GM11168 (cell line): ENCODE data around the gene AP1S3.
"Not testable (repeated sequence)": the region's sequence is repeated elsewhere in the genome, so short reads cannot be mapped to it uniquely, and the experiment has no call there.

Source experiments
- in situ Hi-C: fragments of 300-500 bp; cut with MboI; formaldehyde crosslinking; loops from one replicate; pipeline ENCODE4 v1.12.0; 2022; ENCODE audit warnings: low sequenced_read_pairs; ENCODE audit not compliant: unreplicated experiment

AP1S3 gene

DNA sequence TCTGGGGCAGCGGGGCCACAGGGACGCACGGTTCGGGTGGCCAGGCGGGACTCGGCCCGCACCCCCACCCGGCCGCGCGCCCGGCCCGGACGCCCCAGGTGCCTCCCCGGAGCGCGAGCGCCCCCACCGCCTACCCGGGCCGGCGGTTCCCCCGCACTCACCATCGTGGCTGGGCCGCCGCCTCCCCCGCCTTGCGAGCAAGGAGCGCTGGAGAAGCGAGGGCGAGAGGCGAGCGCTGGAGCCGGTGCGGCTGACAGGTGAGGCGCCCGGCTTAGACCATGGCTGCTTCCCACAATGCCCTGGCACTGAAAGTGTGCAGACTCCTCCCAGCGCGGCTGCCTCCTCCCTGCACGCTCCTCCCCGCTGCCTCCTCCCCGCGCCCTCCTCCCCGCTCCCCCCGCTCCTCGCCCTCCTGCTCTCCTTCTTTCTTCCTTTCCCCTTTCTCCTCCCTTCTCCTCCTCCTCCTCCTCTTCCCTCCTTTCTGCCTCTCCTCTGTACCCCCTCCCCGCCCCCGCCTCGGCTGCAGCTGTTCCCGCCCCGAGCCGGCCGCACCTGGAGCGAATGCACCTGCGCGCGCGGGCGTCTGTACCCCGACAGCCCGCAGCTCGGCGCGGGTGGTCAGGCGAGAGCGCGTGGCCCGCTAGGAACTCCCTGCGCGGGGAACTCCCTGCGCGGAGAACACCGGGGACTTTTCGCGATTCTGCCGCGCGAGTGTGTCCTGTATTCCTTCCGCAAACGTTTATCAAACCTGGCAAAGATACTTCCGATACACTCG is at the start of gene AP1S3:
Gene AP1S3, minus strand, starts transcription at position 296 of the 775 bp plus-strand sequence. Its CDS starts 132 bp downstream, at position 164.
- in situ Hi-C loops, result no loop called here

DNA sequence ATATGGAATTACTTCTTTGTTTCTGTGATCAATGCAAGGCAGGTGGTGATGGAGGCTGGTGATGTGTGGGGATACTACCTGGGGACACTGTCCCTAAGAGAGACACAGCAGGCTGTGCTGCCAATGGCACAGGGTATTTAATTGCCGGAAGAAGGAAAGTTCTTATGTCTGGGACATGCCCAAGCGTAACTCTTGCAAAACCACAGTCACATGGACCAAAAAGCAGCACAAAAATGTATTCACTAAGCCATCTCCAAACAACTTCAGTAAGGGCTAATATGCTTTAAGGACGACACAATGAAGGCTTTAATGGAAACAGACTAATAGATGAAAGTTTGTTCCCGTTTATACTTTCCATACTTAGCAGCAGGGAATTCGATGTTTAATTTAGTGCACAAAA is 49.7 kb upstream of the AP1S3 start:
- in situ Hi-C loops, result no loop called here

DNA sequence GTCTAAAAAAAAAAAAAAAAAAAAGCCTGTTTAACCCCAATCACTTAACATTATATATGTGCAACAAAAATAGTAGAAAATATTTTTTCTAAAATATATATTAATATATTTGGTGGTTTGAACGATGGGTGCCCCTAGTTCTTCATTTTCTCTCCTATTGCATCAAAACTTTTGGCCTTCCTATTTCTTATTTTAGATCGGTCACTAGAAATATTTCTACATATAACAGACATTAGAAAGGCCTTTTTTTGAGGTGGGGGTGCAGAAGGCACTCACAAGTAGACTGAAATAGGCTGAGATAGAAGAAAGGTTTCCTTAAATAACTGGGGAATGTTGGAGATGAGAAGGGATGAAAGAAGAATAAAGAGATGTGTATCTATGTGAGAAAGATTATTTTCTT is 49.3 kb upstream of the AP1S3 start:
- in situ Hi-C loops, result no loop called here

DNA sequence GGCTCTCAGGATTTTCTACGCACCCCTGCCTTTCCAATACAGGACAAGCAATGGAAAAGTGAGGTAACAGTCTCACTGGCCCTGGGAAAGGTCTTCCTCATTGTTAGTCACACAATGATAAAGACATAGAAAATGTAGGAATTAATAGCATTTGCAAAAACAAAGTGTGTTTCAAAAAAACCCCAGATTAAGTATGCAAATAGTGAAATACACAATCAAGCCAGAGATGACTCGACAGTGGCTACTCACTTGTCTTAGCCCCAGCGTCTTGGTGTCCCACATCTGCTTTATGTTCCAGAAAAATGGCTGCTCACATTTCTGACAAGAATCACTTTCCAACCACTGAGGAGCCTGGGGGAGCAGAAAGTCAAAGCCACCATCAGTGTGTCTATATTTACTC is 47.0 kb upstream of the AP1S3 start:
- in situ Hi-C loops, result no loop called here

DNA sequence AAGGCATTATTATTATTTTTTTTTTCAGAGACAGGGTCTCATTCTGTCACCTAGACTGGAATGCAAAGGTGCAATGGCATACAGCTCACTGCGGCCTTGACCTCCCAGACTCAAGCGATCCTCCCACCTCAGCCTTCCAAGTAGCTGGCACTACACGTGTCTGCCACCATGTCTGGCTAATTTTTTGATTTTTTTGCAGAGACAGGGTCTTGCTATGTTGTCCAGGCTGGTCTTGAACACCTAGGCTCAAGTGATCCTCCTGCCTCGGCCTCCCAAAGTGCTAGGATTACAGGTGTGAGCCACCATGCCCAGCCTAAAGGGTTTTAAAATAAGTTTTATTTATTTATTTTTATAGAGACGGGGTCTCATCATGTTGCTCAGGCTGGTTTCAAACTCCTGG is 45.3 kb upstream of the AP1S3 start:
- in situ Hi-C loops, result no loop called here

DNA sequence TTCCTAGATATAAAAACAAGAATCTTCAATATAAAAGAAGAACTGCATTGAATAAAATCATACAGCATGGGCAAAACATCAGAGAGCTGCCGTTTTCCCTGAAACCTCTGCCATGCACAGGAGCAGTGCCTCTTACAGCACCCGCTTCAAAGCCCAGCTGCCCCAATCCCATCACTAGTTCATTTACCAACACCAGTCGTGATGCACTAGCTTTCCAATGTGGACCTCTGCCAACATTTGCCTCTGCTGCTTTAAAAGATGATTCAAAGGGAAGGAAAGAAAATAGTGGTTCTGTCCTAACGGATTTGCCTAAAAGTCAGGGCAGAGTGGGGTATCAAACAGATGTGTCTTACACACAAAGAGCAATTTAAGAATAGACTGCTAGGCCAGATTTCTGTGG is 43.4 kb upstream of the AP1S3 start:
- in situ Hi-C loops, result no loop called here

DNA sequence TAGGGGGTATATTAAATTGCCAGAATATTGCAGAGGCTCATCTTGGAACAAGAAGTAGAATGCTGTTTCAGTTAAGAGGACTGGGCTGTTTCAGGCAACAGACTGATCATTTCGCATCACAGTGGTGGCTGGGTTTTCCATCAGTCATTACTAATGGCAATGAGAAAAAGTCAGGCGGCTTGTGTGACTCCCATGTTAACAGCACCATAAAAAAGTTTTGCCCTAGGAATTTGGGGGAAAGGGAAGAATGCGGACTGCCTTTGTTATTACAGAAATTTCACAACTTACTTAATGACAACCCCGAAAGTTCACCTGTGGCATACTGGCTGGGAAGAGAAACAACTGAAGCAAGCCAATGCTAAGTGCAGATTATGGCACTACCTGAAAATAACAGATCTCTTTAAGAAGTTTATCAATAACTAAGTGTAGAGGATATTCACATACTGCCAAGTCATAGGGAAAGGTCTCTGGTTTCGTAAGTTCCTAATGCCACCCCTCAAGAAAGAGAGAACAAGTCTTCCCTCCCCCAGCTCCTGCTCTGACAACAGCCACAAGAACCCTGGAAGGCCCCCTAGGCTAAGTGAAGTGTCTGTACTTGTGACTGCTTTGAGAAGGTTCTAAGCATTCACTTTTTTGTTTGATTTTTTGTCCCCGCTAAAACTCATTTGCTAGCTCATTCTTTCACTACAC is 40.5 kb upstream of the AP1S3 start:
- in situ Hi-C loops, result no loop called here

DNA sequence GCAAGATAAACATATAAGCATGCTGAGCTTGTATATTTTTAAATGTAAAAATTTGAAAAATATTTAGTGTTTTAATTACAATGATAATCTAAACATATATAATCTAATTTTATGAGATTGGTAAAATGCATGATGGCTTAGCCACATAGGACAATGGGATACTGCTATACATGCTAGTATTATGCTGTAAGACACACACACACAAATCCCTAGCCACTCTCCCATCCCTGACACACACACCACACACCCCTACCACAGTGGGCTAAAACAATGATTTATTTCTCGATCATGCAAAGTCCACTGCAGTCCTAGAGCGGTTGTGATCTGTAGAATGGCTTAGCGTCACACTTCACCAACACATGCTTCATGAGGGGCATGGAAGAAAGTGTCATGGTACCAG is 36.3 kb upstream of the AP1S3 start:
- in situ Hi-C loops, result no loop called here

DNA sequence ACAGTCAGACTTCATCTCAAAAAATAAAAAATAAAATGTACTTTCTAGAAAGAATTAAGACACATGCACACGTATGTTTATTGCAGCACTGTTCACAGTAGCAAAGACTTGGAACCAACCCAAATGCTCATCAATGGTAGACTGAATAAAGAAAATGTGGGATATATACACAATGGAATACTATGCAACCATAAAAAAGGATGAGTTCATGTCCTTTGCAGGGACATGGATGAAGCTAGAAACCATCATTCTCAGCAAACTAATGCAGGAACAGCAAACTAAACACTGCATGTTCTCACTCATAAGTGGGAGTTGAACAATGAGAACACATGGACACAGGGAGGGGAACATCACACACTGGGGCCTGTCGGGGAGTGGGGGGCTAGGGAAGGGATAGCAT is 35.4 kb upstream of the AP1S3 start:
- in situ Hi-C loops, result not testable (repeated sequence)

DNA sequence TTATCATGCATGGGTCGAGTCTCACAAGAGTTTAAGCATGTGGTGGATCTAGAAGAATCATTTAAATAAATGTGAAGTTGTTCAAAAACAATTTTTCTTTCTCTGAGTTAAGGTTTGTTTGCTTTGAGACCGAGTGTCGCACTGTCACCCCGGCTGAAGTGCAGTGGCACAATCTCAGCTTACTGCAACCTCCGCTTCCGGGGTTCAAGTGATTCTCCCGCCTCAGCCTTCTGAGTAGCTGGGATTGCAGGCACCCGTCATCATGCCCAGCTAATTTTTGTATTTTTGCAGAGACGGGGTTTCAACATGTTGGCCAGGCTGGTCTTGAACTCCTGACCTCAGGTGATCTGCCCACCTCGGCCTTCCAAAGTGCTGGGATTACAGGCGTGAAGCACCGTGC is 34.3 kb upstream of the AP1S3 start:
- in situ Hi-C loops, result not testable (repeated sequence)

DNA sequence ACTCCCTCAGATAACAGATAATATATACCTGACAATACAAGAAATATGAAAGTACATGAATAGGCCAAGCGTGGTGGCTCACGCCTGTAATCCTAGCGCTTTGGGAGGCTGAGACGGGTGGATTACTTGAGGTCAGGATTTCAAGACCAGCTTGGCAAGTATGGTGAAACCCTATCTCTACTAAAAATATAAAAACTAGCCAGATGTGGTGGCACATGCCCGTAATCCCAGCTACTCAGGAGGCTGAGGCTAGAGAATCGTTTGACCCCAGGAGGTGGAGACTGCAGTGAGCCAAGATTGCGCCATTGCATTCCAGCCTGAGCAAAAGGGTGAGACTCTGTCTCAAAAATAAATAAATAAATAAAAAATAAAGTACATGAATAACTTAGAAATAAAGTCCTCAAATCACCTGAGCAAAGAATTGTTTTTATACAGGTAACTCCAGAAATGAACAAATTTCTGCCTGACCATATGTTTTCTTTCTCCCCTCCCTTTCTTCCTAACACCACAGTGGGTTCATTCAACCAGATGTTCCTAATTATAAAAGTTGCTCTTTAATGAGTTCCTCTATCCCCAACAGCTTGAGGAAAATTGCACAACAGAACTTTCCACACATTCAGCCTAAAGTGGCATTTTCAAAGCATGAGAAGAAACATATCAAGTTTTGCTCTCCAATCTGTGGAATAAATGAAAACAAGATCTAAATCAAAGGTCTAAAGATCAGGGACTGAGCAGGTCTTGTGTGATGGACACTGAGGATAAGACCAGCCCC is 33.6 kb upstream of the AP1S3 start:
- in situ Hi-C loops, result no loop called here

DNA sequence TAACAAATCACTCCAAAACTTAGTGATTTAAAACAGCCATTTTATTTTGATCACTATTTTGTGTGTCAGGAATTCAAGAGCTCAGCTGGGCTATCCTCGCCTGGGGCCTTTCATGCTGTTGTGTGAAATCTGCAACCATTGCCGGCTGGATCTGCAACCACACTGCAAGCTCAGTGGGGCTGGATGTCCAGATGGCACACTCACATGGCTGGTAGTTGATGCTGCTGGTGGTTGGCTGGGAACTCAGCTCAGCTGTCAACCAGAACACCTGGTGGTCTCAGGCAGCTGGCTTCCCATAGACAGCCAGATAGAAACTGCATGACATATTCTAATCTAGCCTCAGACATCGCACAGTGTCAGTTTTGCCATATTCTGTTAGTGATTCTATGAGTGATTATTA is 30.6 kb upstream of the AP1S3 start:
- in situ Hi-C loops, result no loop called here

DNA sequence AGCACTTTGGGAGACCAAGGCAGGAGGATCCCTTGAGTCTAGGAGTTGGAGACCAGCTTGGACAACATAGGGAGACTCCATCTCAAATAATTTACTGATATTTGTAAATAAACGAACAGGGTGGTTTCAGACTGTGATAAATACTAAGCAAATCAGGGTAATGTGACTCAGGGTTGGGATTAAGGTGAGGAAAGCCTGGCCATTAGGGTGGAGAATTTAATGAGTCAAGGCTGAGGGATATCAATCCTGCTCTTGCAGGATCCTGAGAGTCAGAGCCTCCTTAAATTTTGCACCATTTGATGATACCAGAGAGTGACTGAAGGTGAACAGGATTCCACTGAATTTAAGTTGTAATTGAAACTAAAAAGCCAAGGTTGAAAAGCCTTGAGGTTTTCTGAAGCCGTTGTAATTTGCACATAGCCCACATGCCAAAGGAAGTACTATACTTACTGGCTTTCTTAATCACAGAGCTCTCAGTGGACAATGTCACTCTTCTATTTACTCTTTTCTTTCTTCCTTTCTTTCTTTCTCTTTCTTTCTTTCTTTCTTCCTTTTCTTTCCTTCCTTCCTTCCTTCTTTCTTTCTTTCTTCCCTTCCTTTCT is 28.6 kb upstream of the AP1S3 start:
- in situ Hi-C loops, result no loop called here

DNA sequence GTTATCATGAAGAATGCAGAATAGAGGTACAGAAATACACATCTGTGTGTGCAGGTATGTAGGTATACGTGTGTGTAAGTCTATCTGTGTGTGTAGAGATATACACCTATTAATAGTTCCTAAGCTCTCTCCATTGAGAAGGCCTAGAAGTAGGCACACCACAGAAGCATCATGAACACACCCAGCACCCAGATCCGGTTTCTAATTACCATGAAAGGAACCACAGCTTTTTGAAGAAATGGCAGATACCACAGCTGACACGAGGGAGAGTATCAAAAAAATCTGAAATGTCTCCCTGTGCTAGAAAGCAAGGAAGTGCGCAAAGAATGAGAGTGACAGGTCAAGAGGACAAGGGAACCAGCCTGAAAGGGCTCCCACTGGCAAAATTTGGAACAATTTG is 27.7 kb upstream of the AP1S3 start:
- in situ Hi-C loops, result no loop called here

DNA sequence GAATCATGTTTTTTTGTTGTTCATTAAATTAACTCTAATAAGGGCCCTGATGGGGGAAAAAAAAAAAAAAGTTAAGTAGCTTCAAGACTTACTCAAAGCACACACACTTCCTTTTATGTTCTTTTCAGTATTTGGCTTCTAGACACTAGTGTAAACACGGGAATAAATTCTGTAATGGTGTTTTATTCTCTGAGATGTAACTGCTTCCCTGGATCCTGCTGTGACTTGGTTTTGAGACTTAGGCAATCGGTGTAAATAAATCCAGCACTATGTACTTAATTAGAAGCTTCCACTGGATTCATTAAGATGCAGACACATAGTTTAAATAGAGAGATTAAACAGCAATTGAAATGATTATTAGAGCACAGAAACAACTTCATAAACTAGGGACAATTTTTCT is 26.1 kb upstream of the AP1S3 start:
- in situ Hi-C loops, result no loop called here

DNA sequence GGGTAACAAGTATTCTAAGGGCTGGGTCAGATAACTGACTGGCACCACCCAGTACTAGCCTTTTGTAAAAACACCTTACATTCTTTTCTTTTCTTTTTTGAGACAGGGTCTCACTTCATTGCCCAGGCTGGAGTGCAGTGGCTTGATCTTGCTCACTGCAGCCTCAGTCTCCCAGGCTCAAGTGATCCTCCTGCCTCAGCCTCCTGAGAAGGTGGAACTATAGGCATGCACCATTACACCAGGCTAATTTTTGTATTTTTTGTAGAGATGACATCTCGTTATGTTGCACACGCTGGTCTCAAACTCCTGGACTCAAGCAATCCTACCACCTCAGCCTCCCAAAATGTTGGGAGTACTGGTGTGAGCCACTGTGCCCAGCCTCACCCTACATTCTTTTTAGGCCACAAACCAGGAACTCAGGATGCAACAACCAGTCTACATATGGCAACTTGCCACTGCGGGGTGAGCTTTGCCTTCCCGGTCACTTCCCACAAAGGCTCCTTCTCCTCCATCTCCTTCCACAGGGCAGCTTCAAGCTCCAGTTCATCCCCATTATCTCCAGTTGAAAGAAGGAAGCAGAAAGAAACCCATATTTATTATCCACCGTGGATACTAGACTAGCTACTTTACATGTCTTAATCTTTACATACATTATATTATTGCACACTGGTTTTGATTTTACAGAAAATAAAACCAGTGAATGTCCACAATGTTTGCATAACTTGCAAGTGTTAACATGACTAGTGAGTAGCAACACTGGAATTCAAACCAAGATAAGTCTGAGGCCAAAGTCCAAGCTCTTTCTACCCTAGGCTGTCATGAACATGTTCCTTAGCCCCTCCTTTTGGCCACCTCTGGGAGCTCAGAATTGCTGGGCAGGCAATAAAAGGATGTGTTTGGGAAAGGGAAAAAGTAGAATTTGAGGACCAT is 23.7 kb upstream of the AP1S3 start:
- in situ Hi-C loops, result no loop called here

DNA sequence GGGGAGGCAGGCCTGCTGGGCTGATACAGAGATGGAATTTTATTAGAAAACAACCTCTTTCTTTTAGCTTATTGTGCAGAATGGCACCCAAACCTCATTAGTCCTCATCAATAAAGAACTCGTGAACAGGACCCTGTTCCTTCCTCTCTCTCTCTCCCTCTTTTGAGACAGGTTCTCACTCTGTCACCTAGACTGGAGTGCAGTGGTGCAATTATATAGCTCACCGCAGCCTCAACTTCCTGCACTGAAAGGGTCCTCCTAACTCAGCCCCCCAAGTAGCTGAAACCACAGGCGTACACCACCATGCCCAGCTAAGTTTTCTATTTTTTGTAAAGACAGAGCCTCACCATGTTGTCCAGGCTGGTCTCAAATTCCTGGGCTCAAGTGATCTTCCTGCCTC is 21.7 kb upstream of the AP1S3 start:
- in situ Hi-C loops, result no loop called here

DNA sequence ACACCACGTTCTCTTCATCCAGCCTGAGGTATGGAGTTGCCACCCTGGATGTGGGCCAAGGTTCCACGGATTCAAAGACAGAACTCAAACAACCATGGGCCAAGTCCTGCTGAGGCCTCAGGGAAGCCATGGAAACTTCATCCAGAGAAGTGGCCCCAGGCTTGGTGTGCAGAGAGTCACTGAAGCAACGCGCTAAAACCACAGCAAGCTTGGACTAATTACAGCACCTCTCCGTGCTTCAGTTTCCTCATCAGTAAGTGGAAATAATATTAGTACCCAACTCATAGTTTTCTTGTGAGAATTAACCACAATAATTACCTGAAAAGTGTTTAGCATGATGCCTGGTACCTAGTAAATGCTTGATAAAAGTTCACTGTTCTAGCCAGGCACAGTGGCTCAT is 19.2 kb upstream of the AP1S3 start:
- in situ Hi-C loops, result no loop called here

DNA sequence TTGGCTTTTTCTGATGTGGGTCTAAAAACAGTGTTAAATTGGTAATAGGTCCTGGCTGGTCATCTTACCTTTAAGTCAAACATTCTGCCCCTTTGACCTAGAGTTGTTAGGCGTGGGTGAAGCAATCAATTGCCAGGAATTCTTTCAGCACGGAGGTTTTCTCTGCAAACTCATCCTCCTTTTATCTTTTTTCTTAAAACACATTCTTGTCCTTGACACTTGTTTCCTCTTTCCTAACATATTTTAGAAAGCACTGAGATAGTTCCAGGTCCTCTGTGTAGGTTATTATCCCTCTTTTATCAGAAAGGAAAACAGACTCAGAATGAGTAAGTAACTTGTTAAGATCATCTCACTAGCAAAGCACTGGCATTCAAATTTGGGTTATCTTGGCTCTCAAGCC is 18.6 kb upstream of the AP1S3 start:
- in situ Hi-C loops, result no loop called here

DNA sequence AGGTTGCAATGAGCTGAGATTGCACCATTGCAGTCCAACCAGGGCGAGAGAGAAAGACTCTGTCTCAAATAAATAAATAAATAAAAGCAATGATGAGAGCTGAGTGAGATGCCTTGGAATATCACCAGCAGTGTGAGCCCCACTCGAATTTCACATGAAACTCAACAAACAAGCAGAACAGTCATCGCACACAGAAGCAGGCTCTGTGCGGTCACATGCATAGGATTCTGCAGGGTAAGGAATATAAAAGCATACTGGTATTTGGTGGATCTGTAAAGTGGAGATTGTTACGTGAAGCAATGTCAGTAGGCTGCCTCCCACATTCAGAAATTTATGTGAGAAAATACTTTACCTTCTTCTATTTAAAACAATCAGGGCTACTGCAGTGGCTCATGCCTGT is 18.0 kb upstream of the AP1S3 start:
- in situ Hi-C loops, result no loop called here
